GM21367 (cell line): Measurements from ENCODE around the gene CPNE6.
A peak's percentile ranks its signal among the peaks of the same experiment; 100 is the strongest.
"Not testable (repeated sequence)": the region's sequence is repeated elsewhere in the genome, so short reads cannot be mapped to it uniquely, and the experiment has no call there.

Source experiments
- ATAC-seq: cut with Tn5 transposase; IDR thresholded peaks from one replicate; pipeline ENCODE4 v1.9.1; 2021; ENCODE audit not compliant: unreplicated experiment

CPNE6 gene

GRCh38 chr14:24102357-24103048, 31.1 kb downstream of the CPNE6 start:
- ATAC-seq, result no peak

- ATAC-seq, result no peak
These were observed 32.1 kb downstream of the CPNE6 start for GRCh38 chr14:24103451-24103850.

- not testable (repeated sequence) for ATAC-seq
These were observed 34.4 kb downstream of the CPNE6 start for GRCh38 chr14:24105609-24106239.

- no peak for ATAC-seq
These were observed 35.4 kb downstream of the CPNE6 start for GRCh38 chr14:24106672-24107271.

GRCh38 chr14:24108336-24108874, 37.0 kb downstream of the CPNE6 start:
- no peak for ATAC-seq

- ATAC-seq, result no peak
These were observed 38.7 kb downstream of the CPNE6 start for GRCh38 chr14:24110060-24110459.

GRCh38 chr14:24110523-24110922, 39.2 kb downstream of the CPNE6 start:
- no peak for ATAC-seq

GRCh38 chr14:24113379-24113800, 42.0 kb downstream of the CPNE6 start:
- ATAC-seq, result no peak

- peak; percentile 29 for ATAC-seq
These were observed 42.6 kb downstream of the CPNE6 start for GRCh38 chr14:24113801-24114531.

GRCh38 chr14:24114532-24115421, 43.4 kb downstream of the CPNE6 start, which contains the start of the genes DCAF11 and NRL:
Gene DCAF11 (plus strand): TSS chr14:24114777. CDS start chr14:24115595, 818 bp downstream.
Gene NRL (minus strand): TSS chr14:24114949. CDS start chr14:24082848, 32,101 bp downstream.
- ATAC-seq, result peak; percentile 74

GRCh38 chr14:24115422-24116127, 44.2 kb downstream of the CPNE6 start:
- peak; percentile 0 for ATAC-seq

- ATAC-seq, result no peak
These were observed 44.9 kb downstream of the CPNE6 start for GRCh38 chr14:24116128-24116814.

- no peak for ATAC-seq
These were observed 45.8 kb downstream of the CPNE6 start for GRCh38 chr14:24117179-24117578.

- no peak for ATAC-seq
These were observed 48.3 kb downstream of the CPNE6 start for GRCh38 chr14:24119691-24120090.

GRCh38 chr14:24121210-24121609, 49.8 kb downstream of the CPNE6 start:
- ATAC-seq, result no peak

- ATAC-seq, result no peak
These were observed 51.1 kb downstream of the CPNE6 start for GRCh38 chr14:24122416-24122815.

- no peak for ATAC-seq
These were observed 51.5 kb downstream of the CPNE6 start for GRCh38 chr14:24122898-24123297.

GRCh38 chr14:24123424-24124417, 52.4 kb downstream of the CPNE6 start:
- no peak for ATAC-seq
